HG02588 (cell line): ENCODE measurements around the gene TPPP2.

Experiments
- ATAC-seq: cut with Tn5 transposase; IDR thresholded peaks from one replicate; pipeline ENCODE4 v1.9.1; 2021; ENCODE audit warnings: mild to moderate bottlenecking, moderate library complexity; ENCODE audit not compliant: unreplicated experiment

Gene TPPP2

GRCh38 chr14:21056520-21057163, 26.6 kb downstream of the TPPP2 start:
- no peak for ATAC-seq

- no peak for ATAC-seq
Observed at GRCh38 chr14:21057803-21058675, 28.0 kb downstream of the TPPP2 start, which contains the start of gene RNASE8. Gene RNASE8, plus strand, starts transcription at chr14:21057822. Its CDS starts 71 bp downstream, at chr14:21057893.

- ATAC-seq, result no peak
Observed at GRCh38 chr14:21058903-21059302, 28.9 kb downstream of the TPPP2 start.

- ATAC-seq, result no peak
Observed at GRCh38 chr14:21059842-21060613, 30.0 kb downstream of the TPPP2 start.

GRCh38 chr14:21060614-21061346, 30.8 kb downstream of the TPPP2 start:
- no peak for ATAC-seq

GRCh38 chr14:21061347-21061668, 31.3 kb downstream of the TPPP2 start:
- ATAC-seq, result no peak

- no peak for ATAC-seq
Observed at GRCh38 chr14:21063479-21063878, 33.5 kb downstream of the TPPP2 start.

GRCh38 chr14:21066882-21067502, 37.0 kb downstream of the TPPP2 start:
- ATAC-seq, result no peak

GRCh38 chr14:21068521-21069387, 38.7 kb downstream of the TPPP2 start:
- ATAC-seq, result no peak

- ATAC-seq, result no peak
Observed at GRCh38 chr14:21069388-21070082, 39.5 kb downstream of the TPPP2 start.

GRCh38 chr14:21070083-21070609, 40.1 kb downstream of the TPPP2 start, which contains the start of gene ARHGEF40:
Gene ARHGEF40, plus strand, starts transcription at chr14:21070304. Its CDS starts 93 bp downstream, at chr14:21070397.
- no peak for ATAC-seq

GRCh38 chr14:21070610-21071224, 40.7 kb downstream of the TPPP2 start:
- ATAC-seq, result no peak

- peak; percentile 72 for ATAC-seq
Observed at GRCh38 chr14:21071225-21072030, 41.4 kb downstream of the TPPP2 start.

- no peak for ATAC-seq
Observed at GRCh38 chr14:21072031-21072473, 42.0 kb downstream of the TPPP2 start.

GRCh38 chr14:21072781-21073339, 42.8 kb downstream of the TPPP2 start:
- ATAC-seq, result no peak

GRCh38 chr14:21073921-21074320, 43.9 kb downstream of the TPPP2 start:
- no peak for ATAC-seq
